Measurements from ENCODE around the gene TMBIM1.

DNA sequence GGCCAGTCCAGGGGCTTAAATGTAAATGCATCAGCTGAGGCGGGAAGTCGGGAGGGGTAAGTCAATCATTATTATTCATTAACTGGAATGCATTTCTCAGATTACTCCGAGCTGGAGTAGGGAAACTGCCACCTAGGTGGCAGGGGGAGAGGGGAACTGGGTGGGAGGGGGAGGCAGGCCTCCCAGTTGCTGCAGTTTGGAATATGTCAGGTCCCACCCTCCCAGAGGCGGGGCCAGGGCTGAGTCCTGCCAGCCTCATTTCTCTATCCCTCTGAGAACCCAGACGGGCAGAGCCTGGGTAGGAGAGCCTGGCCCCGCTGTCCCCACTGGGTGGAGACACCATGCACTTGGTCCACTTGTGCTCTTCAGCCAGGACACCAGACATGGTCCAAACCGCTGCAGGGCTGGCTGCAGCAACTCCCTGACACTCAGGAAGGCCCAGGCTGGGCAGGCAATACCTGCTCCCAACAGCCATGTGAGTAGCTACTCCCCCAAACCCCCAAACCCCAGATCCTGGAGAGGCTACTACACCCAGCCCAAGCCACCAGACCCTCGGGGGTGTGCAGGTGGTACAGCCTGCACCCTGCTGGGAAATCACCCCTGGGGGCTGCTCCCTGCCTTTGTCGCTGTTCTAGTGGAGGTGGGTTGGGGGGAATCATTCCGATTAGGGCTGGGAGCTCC lies 31.4 kb downstream of the TMBIM1 start, which contains the start of gene GPBAR1:
- TF ChIP-seq, protein P1, sequence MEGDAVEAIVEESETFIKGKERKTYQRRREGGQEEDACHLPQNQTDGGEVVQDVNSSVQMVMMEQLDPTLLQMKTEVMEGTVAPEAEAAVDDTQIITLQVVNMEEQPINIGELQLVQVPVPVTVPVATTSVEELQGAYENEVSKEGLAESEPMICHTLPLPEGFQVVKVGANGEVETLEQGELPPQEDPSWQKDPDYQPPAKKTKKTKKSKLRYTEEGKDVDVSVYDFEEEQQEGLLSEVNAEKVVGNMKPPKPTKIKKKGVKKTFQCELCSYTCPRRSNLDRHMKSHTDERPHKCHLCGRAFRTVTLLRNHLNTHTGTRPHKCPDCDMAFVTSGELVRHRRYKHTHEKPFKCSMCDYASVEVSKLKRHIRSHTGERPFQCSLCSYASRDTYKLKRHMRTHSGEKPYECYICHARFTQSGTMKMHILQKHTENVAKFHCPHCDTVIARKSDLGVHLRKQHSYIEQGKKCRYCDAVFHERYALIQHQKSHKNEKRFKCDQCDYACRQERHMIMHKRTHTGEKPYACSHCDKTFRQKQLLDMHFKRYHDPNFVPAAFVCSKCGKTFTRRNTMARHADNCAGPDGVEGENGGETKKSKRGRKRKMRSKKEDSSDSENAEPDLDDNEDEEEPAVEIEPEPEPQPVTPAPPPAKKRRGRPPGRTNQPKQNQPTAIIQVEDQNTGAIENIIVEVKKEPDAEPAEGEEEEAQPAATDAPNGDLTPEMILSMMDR (IDR thresholded peaks at IDR 0.05), result no peak
- TF ChIP-seq POLR2A (IDR thresholded peaks at IDR 0.05) (no peak), EP300 (IDR thresholded peaks at IDR 0.05) (no peak)
